K562 (cell line): ENCODE measurements around the gene KRABD2.

Source experiments
- ATAC-seq: fragments of 200-7000 bp; cut with Tn5 transposase; 3 replicates; pipeline ENCODE4 v1.9.1; 2020; ENCODE audit warnings: moderate library complexity
- BruUV-seq: library from RNA; stranded (reverse); fragments of 400-500 nt; replicated peaks from 2 replicates; lab custom pipeline; 2021; lab: Mats Ljungman, UMichigan
- CTCF ChIA-PET: fragments of 300-600 bp; formaldehyde crosslinking; extraction: SDS; loops from one replicate; lab custom pipeline; 2021; ENCODE audit warnings: low intra/inter-chr PET ratio; lab: Yijun Ruan, JAX
- POLR2A ChIA-PET: fragments of 300-600, 350-650 bp; sonication (Branson Sonifier 250); formaldehyde crosslinking; extraction: SDS; loops from one replicate; lab custom pipeline; 2021; ENCODE audit warnings: antibody characterized with exemption, inconsistent platforms; lab: Yijun Ruan, JAX
- DNase-seq, 4 experiments: peaks; one replicate each; pipeline versions ENCODE4 v3.0.0 to v3.0.0-alpha.2; 2011 to 2018; ENCODE audit warnings: low spot score in 3 of 4, mixed read lengths in 3 of 4; ENCODE audit errors: extremely low read depth in 1 of 4
- FAIRE-seq: peaks from 2 replicates; lab custom pipeline; 2011; peaks lifted over from hg19 to GRCh38; lab: Jason Lieb, UNC
- H2AFZ ChIP-seq: 2 replicates; pipeline ENCODE4 v1.6.0; 2011; ENCODE audit warnings: low read depth, low read length, control low read depth, inconsistent platforms
- H3K27ac ChIP-seq: fragments of 200-600 bp; 3 replicates; pipeline ENCODE4 v1.8.0; 2011; ENCODE audit warnings: low read depth, mild to moderate bottlenecking, control low read depth, inconsistent platforms, low read length, moderate library complexity, mixed read lengths; ENCODE audit errors: extremely low read depth
- H3K27me3 ChIP-seq, 2 experiments: fragments of 300-600 bp in 1 of 2; 2 replicates in 1 of 2; 3 replicates in 1 of 2; pipeline versions ENCODE4 v1.6.0 to v1.8.0; 2011; ENCODE audit warnings: inconsistent platforms in 2 of 2, low read length in 2 of 2, mild to moderate bottlenecking in 1 of 2, mixed read lengths in 1 of 2, moderate library complexity in 1 of 2; ENCODE audit not compliant: control insufficient read depth in 2 of 2, insufficient read depth in 2 of 2
- H3K36me3 ChIP-seq: fragments of 300-600 bp; 3 replicates; pipeline ENCODE4 v1.8.0; 2011; ENCODE audit warnings: mild to moderate bottlenecking, low read length, inconsistent platforms; ENCODE audit not compliant: control insufficient read depth, insufficient read depth
- H3K4me1 ChIP-seq, 2 experiments: fragments of 200-600 bp in 1 of 2; replicated peaks in 1 of 2; 2 replicates in 1 of 2; 3 replicates in 1 of 2; pipeline versions ENCODE4 v1.5.1 to v1.8.0; 2011; ENCODE audit warnings: inconsistent platforms in 2 of 2, low read length in 2 of 2, mild to moderate bottlenecking in 1 of 2, mixed read lengths in 1 of 2, moderate library complexity in 1 of 2; ENCODE audit not compliant: control insufficient read depth in 2 of 2, insufficient read depth in 2 of 2
- H3K4me2 ChIP-seq: 2 replicates; pipeline ENCODE4 v1.6.1; 2011; ENCODE audit warnings: low read length, control low read depth, inconsistent platforms, mixed read lengths; ENCODE audit not compliant: insufficient read depth
- H3K4me3 ChIP-seq: fragments of 200-600 bp; sonication (generic), shearing (Covaris generic); 2 replicates; pipeline ENCODE4 v1.5.1; 2016; ENCODE audit warnings: control low read depth, inconsistent platforms
- H3K79me2 ChIP-seq: fragments of 200-600 bp; 3 replicates; pipeline ENCODE4 v1.8.0; 2011; ENCODE audit warnings: low read length, inconsistent platforms; ENCODE audit not compliant: control insufficient read depth, insufficient read depth
- H3K9ac ChIP-seq, 2 experiments: 2 replicates each; pipeline versions ENCODE4 v1.6.0 to v1.6.1; 2011; ENCODE audit warnings: low read depth in 2 of 2, low read length in 2 of 2, control low read depth in 1 of 2, inconsistent platforms in 1 of 2, mild to moderate bottlenecking in 1 of 2, mixed read lengths in 1 of 2; ENCODE audit not compliant: insufficient read depth in 1 of 2
- H3K9me1 ChIP-seq: one replicate; pipeline ENCODE4 v1.6.0; 2011; ENCODE audit warnings: inconsistent platforms, mild to moderate bottlenecking, low read length, moderate library complexity; ENCODE audit not compliant: control insufficient read depth, insufficient read depth
- H3K9me3 ChIP-seq: replicated peaks from 2 replicates; pipeline ENCODE4 v1.5.1; 2011; ENCODE audit warnings: low read depth, low read length, inconsistent platforms; ENCODE audit not compliant: control insufficient read depth, insufficient read depth
- H4K20me1 ChIP-seq: replicated peaks from 2 replicates; pipeline ENCODE4 v1.6.1; 2011; ENCODE audit warnings: low read length, inconsistent platforms, mixed read lengths; ENCODE audit not compliant: control insufficient read depth, insufficient read depth
- RAD51 ChIP-seq: fragments of 450-650 bp; IDR thresholded peaks from 2 replicates; pipeline ENCODE4 v1.7.1; 2016; ENCODE audit warnings: low read depth, mild to moderate bottlenecking, borderline replicate concordance
- TFE3 ChIP-seq: fragments of 450-650 bp; formaldehyde crosslinking; IDR thresholded peaks from 2 replicates; pipeline ENCODE4 v1.4.0; 2020; ENCODE audit warnings: mild to moderate bottlenecking, mixed read lengths
- TOE1 ChIP-seq, 2 experiments: fragments of 450-650 bp in 1 of 2; sonication (generic) in 1 of 2; formaldehyde crosslinking in 1 of 2; IDR thresholded peaks; 2 replicates each; pipeline versions ENCODE4 v1.7.1 to v1.8.0; 2016 to 2022; ENCODE audit warnings: borderline replicate concordance in 2 of 2, mild to moderate bottlenecking in 2 of 2, antibody characterized with exemption in 1 of 2, inconsistent platforms in 1 of 2, low read depth in 1 of 2, missing genetic modification reagents in 1 of 2, moderate library complexity in 1 of 2
- WGBS: fragments of 100-300 bp; shearing (Covaris generic); methylation state at CpG from one replicate; pipeline ENCODE4 v1.1.6; 2016; ENCODE audit warnings: low coverage, mixed read lengths; ENCODE audit not compliant: insufficient coverage; ENCODE audit errors: missing lambda C conversion rate; 5-methylcytosine and 5-hydroxymethylcytosine counted together
- in situ Hi-C: fragments of 300-500 bp; cut with MboI; formaldehyde crosslinking; loops from 4 replicates; pipeline ENCODE4 v1.15.0; 2018; ENCODE audit warnings: inconsistent platforms, mixed read lengths
- intact Hi-C: fragments of 100-400 bp; cut with micrococcal nuclease; formaldehyde crosslinking; loops from 2 replicates; pipeline ENCODE4 v1.14.2; 2022
- TF ChIP-seq, protein P1 (sequence below): sonication (generic); formaldehyde crosslinking; IDR thresholded peaks from 2 replicates; pipeline ENCODE4 v1.5.0; 2020; ENCODE audit warnings: missing genetic modification reagents
- TF ChIP-seq, protein P2 (sequence below): fragments of 250-450 bp; sonication (Bioruptor Pico); IDR thresholded peaks from 2 replicates; pipeline ENCODE4 v1.6.1; 2021; ENCODE audit warnings: mild to moderate bottlenecking

Gene KRABD2

DNA sequence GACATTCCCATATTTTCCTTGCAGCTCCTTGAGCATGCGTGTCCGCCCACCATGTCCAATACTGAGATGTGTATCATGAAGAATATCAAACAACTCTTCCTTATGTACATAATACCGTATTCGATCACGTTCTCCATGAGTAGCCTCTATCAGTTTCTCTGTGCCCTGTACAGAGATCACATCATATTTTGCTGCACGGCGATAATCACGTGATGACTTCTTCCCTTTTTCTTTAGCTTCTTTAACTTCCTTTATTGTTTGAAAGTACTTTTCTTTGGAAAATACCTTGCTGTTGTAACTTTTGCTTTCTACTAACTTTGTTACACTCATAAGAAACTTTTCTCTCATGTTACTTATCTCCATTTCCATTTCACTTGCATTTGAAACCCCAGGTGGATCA, 6.6 kb downstream of the KRABD2 start:
- Histone ChIP-seq H3K9me3 (no peaks in the 10 kb centered on the region), H3K4me3 (no peak overlapping the region), H3K4me1 (peaks cover 2 to 14% of the 10 kb centered on the region in 2 experiments; a peak in 3 of 5 replicates), H3K4me2 (no peak overlapping the region), H4K20me1 (no peaks in the 10 kb centered on the region), H2AFZ (peak overlapping the region; percentile 30; the same call in 1 of the 2 replicates), H3K27me3 (no peaks in the 10 kb centered on the region), H3K9me1 (no peaks in the 10 kb centered on the region), H3K79me2 (no peaks in the 10 kb centered on the region), H3K36me3 (no peaks in the 10 kb centered on the region), H3K9ac (no peak overlapping the region), H3K27ac (no peak overlapping the region)
- WGBS = 43% methylated on average over 8 of the region's 8 CpGs
- FAIRE-seq = no peak
- intact Hi-C loops = no loop called here
- peak; percentile 74 for TF ChIP-seq RAD51
- TF ChIP-seq, protein P1, sequence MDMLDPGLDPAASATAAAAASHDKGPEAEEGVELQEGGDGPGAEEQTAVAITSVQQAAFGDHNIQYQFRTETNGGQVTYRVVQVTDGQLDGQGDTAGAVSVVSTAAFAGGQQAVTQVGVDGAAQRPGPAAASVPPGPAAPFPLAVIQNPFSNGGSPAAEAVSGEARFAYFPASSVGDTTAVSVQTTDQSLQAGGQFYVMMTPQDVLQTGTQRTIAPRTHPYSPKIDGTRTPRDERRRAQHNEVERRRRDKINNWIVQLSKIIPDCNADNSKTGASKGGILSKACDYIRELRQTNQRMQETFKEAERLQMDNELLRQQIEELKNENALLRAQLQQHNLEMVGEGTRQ (CRISPR knock-in tag) = peak; percentile 4; the same call in 1 of the 2 replicates
- TF ChIP-seq, protein P2, sequence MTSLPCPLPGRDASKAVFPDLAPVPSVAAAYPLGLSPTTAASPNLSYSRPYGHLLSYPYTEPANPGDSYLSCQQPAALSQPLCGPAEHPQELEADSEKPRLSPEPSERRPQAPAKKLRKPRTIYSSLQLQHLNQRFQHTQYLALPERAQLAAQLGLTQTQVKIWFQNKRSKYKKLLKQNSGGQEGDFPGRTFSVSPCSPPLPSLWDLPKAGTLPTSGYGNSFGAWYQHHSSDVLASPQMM = no peak
- TF ChIP-seq TOE1 (IDR thresholded peaks at IDR 0.05; ENCODE audit: borderline replicate concordance) = peak; percentile 86; the same call in 1 of the 2 replicates
- no peak for TF ChIP-seq TOE1 (CRISPR knock-in tag; IDR thresholded peaks at IDR 0.05; ENCODE audit: borderline replicate concordance, low read depth)
- peak; percentile 92 for TF ChIP-seq TFE3 (CRISPR knock-in tag)
- in situ Hi-C loops = no loop called here
- no peak for ATAC-seq
- ChIA-PET CTCF (no interaction called here), POLR2A (no interaction called here)
- no TSS peak for BruUV-seq
- DNase-seq = no peak
